GM18907 (cell line): ENCODE measurements around the gene MIEF1.

ENCODE experiments used
- ATAC-seq: cut with Tn5 transposase; IDR thresholded peaks from one replicate; pipeline ENCODE4 v1.9.1; 2021; ENCODE audit warnings: mild to moderate bottlenecking, moderate library complexity; ENCODE audit not compliant: unreplicated experiment

The MIEF1 gene

DNA sequence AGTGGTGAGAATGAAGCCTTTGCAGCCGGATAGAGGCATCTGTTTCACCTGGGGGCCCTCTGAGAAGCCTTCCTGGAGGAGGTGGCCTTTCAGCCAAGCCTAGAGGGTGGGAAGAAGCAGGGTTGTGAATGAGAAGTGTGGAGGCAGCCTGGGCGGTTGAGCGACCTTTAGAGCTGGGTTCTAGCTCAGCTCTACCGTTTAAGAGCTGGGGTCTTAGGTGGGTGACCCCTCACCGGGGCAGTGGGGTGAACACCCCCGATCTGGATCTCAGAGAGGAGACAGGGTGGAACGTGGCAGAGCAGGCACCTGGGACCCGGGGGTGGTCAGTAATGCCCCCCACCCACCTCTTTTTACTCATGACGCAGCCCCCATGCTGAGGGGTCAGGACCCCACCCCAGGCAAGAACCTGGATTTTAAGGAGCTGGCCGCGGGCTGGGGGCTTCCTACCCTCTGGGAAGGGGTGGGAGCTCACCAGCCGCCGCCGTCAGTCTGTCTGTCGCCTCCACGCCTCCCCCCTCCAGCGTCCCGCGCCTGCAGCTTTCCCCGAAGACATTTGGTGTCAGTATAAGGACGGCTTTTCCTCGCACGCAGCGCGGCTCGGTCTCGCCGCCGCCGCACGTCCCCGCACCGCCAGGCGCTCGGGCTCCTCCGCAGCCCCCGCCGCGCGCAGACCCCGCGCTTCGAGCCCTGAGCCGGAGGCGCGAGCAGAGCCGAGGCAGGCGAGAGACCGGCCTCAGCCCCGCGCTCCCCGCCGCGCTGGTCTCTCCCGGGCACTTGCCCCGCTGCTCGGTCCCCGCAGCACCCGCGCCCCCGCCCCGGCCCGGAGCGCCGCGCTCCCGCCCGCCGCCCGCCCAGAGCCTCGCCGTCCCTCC lies 55.1 kb downstream of the MIEF1 start:
- no peak for ATAC-seq

DNA sequence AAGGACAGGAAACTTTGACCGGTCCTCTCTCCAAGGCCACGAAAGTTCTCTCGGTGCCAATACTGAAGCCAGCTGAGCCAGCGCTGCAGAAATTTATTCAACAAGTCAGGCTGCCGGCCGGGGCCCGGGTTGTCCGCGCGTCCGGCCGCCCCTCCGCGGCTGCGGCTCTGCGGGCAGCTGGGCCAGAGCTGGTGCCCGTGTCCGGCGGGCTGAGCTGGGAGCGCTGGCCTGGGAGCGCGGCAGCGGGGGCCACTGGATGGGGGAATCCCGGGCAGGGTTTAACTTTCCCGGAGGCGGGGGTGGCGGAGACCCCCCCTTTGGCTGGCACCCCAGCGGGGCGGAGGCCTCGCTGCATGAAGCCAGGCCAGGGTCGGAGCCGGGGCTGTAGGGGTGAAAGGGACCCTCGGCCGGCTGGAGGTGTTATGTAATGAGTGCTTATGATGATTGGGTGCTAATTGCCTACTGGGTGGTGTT lies 56.2 kb downstream of the MIEF1 start:
- no peak for ATAC-seq

DNA sequence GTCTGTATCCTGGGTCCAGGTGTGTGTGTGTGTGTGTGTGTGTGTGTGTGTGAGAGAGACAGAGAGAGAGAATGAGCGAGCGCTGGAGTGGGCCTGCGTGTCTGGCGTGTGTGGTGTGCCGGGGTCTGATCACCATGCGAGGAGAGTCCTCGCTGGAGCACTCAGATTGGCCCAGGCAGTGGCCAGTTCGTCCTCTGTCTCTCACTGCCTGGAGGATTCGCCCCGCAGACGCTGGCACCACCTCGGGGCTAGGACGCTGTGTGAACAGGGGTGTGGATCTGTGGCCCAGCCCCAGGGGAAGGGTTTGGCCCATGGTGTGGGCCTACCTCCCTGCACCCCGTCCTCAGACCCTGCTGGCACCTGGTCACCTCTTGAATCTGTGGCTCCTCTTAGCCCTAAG lies 56.9 kb downstream of the MIEF1 start:
- no peak for ATAC-seq

DNA sequence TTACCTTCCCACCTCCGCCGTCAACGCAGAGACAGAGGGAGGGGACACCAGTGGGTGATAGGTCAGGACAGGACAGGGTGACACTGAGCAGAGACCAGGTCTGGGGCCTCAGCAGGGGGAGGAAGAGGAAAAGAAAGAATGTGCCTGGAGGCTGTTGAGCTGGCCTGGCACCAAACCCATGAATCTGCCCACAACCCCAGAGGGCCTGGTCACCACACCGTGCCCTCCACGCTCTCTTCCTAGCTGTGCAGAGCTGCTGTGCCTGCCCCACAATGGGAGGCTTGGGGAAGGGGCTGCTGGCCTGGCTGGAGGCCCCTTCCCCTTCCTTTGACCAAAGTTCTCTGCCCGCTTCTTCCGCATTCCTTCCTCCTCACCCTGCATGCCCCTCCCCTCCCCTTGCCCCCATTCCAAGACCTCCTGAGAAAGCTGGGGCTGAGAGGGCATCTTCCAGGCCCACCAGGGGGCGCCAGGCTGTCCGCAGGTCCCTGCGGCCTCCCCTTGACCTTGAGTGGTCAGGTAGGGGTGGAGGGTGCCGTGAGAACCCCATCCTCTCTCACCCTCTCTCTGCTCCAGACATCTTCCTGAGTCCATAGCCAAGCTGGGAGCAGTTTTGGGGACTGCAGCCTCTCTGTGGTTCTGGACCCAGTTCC lies 57.5 kb downstream of the MIEF1 start:
- ATAC-seq, result no peak

DNA sequence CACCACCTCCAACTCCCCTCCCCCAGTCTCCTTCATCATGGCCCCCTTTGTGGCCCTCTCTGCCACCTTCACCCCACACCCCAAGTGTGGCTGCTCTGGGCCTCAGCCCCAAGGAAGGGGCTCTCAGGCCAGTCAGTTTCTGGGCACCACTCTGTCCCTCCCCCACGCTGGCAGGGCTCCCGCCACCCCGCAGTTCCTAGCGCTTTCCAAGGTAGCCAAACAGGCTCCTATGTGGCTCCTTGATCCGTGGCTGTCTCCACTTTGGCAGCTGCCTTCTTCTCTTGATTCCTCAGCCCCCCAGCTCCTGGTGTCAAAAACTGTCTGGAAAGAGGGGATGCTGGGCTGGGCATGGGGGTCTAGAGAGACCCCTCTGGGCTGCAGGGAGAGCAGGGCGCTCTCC lies 58.0 kb downstream of the MIEF1 start:
- ATAC-seq, result no peak

DNA sequence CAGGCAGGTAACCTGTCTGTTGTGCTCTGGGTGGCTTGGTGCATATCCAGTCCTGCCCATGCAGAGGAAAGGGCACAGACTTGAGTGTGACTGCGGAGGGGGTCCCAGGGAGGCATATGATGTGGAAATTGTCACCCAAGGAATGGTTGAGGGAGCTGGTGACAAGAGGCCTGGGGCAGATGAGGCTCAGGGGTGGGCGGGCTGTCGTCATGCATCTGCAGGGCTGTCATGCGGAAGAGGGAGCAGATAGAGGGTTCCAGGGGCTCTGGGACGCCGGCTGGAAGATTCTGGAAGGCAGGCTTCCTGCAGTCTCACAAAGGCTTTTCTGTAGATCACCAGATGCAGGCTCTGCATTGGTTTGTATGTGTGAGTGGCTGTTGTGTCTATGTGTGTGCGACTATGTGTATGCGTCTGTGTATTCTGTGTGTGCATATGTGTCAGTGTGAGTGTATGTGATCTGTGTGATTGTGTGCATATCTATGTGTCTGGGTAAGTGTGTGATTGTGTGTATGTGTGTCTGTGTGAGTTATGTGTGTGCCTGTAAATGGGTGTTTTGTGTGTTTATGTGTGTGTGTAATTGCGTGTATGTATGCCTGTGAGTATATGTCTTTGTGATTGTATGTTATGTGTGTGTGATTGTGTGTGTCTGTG lies 60.9 kb downstream of the MIEF1 start:
- ATAC-seq, result no peak

DNA sequence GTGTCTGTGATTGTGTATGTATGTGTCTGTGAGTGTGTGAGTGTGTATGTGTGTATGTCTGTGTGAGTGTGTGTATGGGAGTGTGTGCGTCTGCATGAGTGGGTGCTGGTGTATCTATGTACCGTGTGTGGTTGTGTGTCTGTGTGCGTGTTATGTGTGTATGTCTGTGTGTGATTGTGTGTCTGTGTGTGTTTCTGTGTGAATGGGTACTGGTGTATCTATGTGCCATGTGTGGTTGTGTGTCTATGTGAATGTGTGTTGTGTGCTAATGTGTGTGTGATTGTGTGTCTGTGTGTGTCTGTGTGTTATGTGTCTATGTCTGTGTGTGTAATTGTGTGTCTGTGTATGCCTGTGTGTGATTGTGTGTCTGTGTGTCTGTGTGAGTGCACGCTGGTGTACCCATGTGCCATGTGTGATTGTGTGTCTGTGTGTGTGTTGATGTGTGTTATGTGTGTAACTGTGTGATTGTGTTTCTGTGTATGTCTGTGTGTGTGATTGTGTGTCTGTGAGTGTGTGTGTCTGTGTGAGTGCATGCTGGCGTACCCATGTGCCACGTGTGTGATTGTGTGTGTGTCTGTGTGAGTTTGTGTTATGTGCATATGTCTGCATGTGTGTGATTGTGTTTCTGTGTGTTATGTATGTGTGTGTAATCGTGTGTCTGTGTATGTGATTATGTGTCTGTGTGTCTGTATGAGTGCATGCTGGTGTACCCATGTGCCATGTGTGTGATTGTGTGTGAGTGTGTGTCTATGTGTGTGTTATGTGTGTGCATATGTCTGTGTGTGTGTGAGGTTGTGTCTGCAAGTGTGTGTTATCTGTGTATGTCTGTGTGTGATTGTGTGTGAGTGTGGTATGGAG lies 61.7 kb downstream of the MIEF1 start:
- ATAC-seq, result no peak

DNA sequence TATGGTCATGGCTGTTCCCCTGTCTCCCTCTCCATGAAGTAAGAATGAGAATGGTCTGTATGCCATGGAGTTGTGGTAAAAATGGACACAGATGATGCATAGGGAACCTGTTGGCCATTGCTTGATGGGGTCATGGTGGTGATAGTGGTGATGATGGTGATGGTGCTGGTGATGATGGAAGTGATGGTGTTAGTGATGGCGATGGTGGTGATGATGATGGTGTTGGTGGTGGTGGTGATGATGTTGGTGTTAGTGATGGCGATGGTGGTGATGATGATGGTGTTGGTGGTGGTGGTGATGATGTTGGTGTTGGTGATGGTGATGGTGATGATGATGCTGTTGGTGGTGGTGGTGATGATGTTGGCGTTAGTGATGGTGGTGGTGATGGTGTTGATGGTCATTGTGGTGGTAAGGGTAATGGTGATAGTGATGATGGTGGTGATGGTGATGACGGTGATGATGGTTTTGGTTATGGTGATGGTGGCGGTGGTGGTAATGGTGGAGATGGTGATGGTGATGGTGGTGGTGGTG lies 63.4 kb downstream of the MIEF1 start:
- no peak for ATAC-seq

DNA sequence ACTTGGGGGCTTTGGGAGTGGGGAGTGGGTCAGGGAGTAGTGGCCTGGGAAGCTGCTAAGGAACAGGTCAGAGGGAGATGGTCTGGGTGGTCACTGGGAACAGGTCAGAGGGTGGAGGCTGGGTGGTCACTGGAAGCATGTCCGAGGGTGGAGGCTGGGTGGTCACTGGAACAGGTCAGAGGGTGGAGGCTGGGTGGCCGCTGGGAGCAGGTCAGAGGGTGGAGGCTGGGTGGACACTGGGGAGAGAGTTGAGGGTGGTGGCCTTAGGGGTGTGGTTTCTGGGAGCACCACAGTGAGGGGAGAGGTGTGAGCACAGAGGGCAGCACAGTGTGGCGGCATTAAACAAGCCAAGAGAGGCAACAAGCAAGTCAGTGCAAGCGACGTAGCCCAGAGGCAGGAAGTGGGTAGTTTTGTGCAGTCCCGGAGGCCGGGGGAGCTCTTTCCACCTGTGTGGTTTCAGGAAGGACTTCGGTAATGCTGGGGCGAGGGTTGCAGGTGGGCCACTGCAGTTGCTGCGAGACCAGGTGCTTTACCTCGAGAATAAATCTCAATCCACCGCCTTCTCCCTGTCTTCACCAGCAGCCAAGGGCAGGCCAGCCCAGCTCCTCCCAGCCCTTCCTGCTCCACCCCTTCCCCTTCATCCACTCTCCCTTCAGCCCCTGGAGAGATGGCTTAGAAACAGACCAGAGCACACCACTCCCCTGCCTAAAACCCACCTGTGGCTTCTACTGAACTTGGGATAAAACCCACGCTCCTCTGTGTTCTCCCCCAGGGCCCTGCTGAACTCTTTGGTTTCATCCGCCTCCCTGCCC lies 65.3 kb downstream of the MIEF1 start:
- ATAC-seq, result no peak
